Measurements from ENCODE around the gene ARPP19.
"Not testable (repeated sequence)": the region's sequence is repeated elsewhere in the genome, so short reads cannot be mapped to it uniquely, and the experiment has no call there.

- TF ChIP-seq POLR2AphosphoS5 (IDR thresholded peaks at IDR 0.05; ENCODE audit: low read depth); CTCF (IDR thresholded peaks at IDR 0.05; ENCODE audit: insufficient read depth, low read length); REST (IDR thresholded peaks at IDR 0.05; ENCODE audit: insufficient replicate concordance, low read depth); GABPA (IDR thresholded peaks at IDR 0.05; ENCODE audit: low read depth): not testable (repeated sequence)
Observed at GRCh38 chr15:52551186-52551585, 17.6 kb downstream of the ARPP19 start.
